Choroid plexus epithelial cell (primary cell): Measurements from ENCODE around the gene AFAP1L2.
"Not testable (repeated sequence)": the region's sequence is repeated elsewhere in the genome, so short reads cannot be mapped to it uniquely, and the experiment has no call there.

ENCODE experiments used
- DNase-seq: peaks from one replicate; pipeline ENCODE4 v3.0.0-alpha.2; 2010; ENCODE audit warnings: low read depth
- H3K4me3 ChIP-seq: 2 replicates; pipeline ENCODE4 v1.5.1; 2011; ENCODE audit warnings: low read depth, mild to moderate bottlenecking, control low read depth, low read length, moderate library complexity
- TF ChIP-seq, protein P1 (sequence below): conservative IDR thresholded peaks from 2 replicates; pipeline ENCODE4 v1.5.1; 2011; ENCODE audit warnings: low read depth, mild to moderate bottlenecking, control low read depth, inconsistent platforms, low read length, moderate library complexity

The AFAP1L2 gene

DNA sequence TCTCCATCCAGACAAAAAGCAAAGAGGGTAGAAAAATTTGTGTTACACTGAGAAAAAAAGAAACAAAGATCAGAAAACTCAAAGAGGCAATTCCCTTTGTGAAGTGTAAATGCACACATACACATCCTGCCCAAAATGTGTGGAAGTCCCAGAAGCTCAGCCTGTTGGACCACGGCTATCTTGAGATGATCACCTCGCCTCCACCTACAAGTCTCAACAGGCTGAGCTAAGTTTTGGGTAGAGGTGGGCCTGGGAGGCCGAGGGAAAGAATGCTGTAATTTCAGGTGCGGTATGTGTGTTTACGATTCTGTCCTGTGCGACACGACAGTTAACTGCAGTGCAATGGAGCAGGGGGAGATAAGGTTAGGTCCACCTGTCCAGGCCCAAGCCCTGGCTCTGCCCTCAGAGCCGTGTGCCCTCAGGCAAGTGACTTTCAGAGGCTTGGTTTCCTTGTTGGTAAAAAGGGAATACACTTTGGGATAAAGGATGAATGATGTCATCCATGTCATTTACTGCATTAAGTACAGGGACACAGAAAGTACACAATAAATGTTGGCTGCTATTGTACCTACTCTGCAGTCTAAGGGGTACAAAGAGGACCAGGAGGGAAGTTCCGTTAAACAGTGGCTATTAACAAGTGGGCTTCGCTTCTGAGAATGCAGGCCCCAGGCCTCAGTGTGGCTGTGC is 67.3 kb downstream of the AFAP1L2 start:
- DNase-seq = no peak
- no peak overlapping the region for H3K4me3 ChIP-seq

GRCh38 chr10:114335614-114336013 is 68.7 kb downstream of the AFAP1L2 start:
- H3K4me3 ChIP-seq = no peak overlapping the region
- DNase-seq = no peak
- TF ChIP-seq, protein P1, sequence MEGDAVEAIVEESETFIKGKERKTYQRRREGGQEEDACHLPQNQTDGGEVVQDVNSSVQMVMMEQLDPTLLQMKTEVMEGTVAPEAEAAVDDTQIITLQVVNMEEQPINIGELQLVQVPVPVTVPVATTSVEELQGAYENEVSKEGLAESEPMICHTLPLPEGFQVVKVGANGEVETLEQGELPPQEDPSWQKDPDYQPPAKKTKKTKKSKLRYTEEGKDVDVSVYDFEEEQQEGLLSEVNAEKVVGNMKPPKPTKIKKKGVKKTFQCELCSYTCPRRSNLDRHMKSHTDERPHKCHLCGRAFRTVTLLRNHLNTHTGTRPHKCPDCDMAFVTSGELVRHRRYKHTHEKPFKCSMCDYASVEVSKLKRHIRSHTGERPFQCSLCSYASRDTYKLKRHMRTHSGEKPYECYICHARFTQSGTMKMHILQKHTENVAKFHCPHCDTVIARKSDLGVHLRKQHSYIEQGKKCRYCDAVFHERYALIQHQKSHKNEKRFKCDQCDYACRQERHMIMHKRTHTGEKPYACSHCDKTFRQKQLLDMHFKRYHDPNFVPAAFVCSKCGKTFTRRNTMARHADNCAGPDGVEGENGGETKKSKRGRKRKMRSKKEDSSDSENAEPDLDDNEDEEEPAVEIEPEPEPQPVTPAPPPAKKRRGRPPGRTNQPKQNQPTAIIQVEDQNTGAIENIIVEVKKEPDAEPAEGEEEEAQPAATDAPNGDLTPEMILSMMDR = no peak

More for the DNA sequence above, 67.3 kb downstream of the AFAP1L2 start:
- TF ChIP-seq, protein P1 = no peak

DNA sequence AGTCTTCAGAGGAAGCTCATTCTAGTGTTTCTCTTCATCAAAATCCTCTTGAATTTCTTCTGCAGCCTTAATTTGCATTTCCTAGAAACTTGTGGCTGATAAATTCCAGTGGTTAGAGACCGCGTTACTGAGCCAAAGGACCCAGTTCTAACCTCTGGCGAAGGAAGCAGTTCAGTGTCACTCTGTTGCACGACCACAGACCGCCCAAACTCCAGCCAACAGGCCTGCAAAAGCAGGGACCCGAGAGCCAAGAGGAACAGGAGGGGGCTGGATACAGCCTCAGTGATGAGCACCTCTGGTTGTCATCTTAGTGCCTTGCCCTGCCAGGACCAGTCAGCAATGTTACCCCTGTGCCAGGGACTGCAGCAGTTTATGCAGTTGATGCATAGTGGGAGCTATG is 70.0 kb downstream of the AFAP1L2 start:
- TF ChIP-seq, protein P1 = no peak
- peak; percentile 52 for DNase-seq
- no peak overlapping the region for H3K4me3 ChIP-seq

GRCh38 chr10:114333441-114333840 is 70.9 kb downstream of the AFAP1L2 start:
- not testable (repeated sequence) for H3K4me3 ChIP-seq, DNase-seq

- TF ChIP-seq, protein P1 = no peak
- no peak overlapping the region for H3K4me3 ChIP-seq
- no peak for DNase-seq
Observed at GRCh38 chr10:114332301-114333192, 71.8 kb downstream of the AFAP1L2 start.

DNA sequence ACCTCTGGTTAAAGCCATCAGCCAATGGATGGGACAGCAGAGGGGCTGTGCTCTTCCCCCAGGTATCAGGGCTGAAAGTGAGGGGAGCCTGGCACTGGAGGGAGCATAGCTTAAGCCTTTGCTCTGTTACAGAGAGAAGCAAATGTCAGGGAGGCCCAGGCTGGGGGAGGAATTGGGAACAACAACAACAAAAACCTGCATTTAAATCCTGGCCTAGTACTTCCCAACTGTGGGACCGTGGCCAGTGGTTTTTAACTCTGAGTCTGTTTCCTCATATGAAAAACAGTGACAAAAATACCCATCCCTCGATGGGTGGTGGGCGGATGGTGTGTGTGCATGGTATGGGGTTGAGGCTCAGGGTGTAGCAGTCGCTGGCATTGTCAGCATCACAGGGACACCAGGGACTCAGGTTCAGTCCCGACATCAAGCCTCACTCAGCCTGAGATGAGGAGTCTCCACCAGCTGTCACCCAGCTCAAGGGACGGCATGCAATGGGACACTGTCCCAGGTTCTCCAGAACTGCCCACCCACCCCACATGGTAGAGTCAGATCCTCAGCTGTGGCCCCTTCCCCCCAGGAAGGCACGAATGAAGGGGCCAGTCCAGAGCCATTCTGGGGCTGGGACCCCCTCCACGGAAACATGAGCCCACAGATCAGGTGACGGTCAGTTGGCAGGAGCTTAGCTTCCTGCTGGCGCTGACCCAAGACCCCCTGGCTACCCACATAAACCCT is 74.5 kb downstream of the AFAP1L2 start:
- no peak for DNase-seq
- TF ChIP-seq, protein P1 = no peak
- H3K4me3 ChIP-seq = no peak overlapping the region

GRCh38 chr10:114328874-114329273 is 75.4 kb downstream of the AFAP1L2 start:
- TF ChIP-seq, protein P1 = no peak
- H3K4me3 ChIP-seq = no peak overlapping the region
- DNase-seq = no peak
